ENCODE results near the gene C3orf52. TPM values are rescaled to one million over a fixed set of nuclear protein-coding genes. Genes with fewer than 3 reads are reported as not detected.

Gene C3orf52
- polyA plus RNA-seq, 1 donor from 2014 or later, result 0.21 TPM

- TF ChIP-seq CTCF (IDR thresholded peaks at IDR 0.05; ENCODE audit: poor library complexity, severe bottlenecking), result no peak
- TF ChIP-seq TAF1 (IDR thresholded peaks at IDR 0.05; ENCODE audit: low read depth), result no peak
Measured at GRCh38 chr3:112130638-112130993, 44.4 kb downstream of the C3orf52 start (continued).

GRCh38 chr3:112131111-112131510 is 44.9 kb downstream of the C3orf52 start:
- Histone ChIP-seq H3K4me2 (ENCODE audit: low read length) (no peak overlapping the region), H3K9me3 (ENCODE audit: low read length) (no peaks in the 10 kb centered on the region), H3K27ac (ENCODE audit: low read length) (no peak overlapping the region), H3F3A (ENCODE audit: insufficient read depth, low read length, poor library complexity, severe bottlenecking) (no peaks in the 10 kb centered on the region), H2AFZ (ENCODE audit: low read depth, low read length) (no peak overlapping the region), H3K9me2 (ENCODE audit: insufficient read depth, low read length) (no peaks in the 10 kb centered on the region), H3K4me3 (ENCODE audit: low read length) (no peak overlapping the region), H3K27me3 (ENCODE audit: insufficient read depth, low read depth, low read length) (no peaks in the 10 kb centered on the region), H3K79me2 (replicated peaks; ENCODE audit: insufficient read depth, low read length) (no peaks in the 10 kb centered on the region), H4K20me1 (ENCODE audit: insufficient read depth) (no peaks in the 10 kb centered on the region), H3K36me3 (ENCODE audit: insufficient read depth, low read length) (no peaks in the 10 kb centered on the region), H3K9ac (ENCODE audit: low read length) (no peak overlapping the region)
- TF ChIP-seq MXI1 (conservative IDR thresholded peaks at IDR 0.05; ENCODE audit: poor library complexity, severe bottlenecking) (no peak), TAF1 (IDR thresholded peaks at IDR 0.05; ENCODE audit: low read depth) (no peak), CTCF (IDR thresholded peaks at IDR 0.05; ENCODE audit: poor library complexity, severe bottlenecking) (no peak), EP300 (conservative IDR thresholded peaks at IDR 0.05; ENCODE audit: poor library complexity, severe bottlenecking) (no peak), REST (IDR thresholded peaks at IDR 0.05; ENCODE audit: borderline replicate concordance) (no peak)

GRCh38 chr3:112132088-112132487 is 45.9 kb downstream of the C3orf52 start:
- Histone ChIP-seq H4K20me1 (ENCODE audit: insufficient read depth) (no peaks in the 10 kb centered on the region), H3K9ac (ENCODE audit: low read length) (no peak overlapping the region), H3F3A (ENCODE audit: insufficient read depth, low read length, poor library complexity, severe bottlenecking) (no peaks in the 10 kb centered on the region), H3K79me2 (replicated peaks; ENCODE audit: insufficient read depth, low read length) (no peaks in the 10 kb centered on the region), H3K27ac (ENCODE audit: low read length) (no peak overlapping the region), H3K4me3 (ENCODE audit: low read length) (no peak overlapping the region), H3K4me2 (ENCODE audit: low read length) (no peak overlapping the region), H3K9me3 (ENCODE audit: low read length) (no peaks in the 10 kb centered on the region), H3K9me2 (ENCODE audit: insufficient read depth, low read length) (no peaks in the 10 kb centered on the region), H3K27me3 (ENCODE audit: insufficient read depth, low read depth, low read length) (no peaks in the 10 kb centered on the region), H2AFZ (ENCODE audit: low read depth, low read length) (no peak overlapping the region), H3K36me3 (ENCODE audit: insufficient read depth, low read length) (no peaks in the 10 kb centered on the region)
- no peak for TF ChIP-seq MXI1 (conservative IDR thresholded peaks at IDR 0.05; ENCODE audit: poor library complexity, severe bottlenecking)
- no peak for TF ChIP-seq TAF1 (IDR thresholded peaks at IDR 0.05; ENCODE audit: low read depth)
- TF ChIP-seq REST (IDR thresholded peaks at IDR 0.05; ENCODE audit: borderline replicate concordance), result no peak
- no peak for TF ChIP-seq POLR2AphosphoS5 (IDR thresholded peaks at IDR 0.05)
- TF ChIP-seq CTCF (IDR thresholded peaks at IDR 0.05; ENCODE audit: poor library complexity, severe bottlenecking), result no peak
- no peak for TF ChIP-seq SMC3 (conservative IDR thresholded peaks at IDR 0.05; ENCODE audit: poor library complexity)
- no peak for TF ChIP-seq RAD21 (conservative IDR thresholded peaks at IDR 0.05)
- TF ChIP-seq EZH2 (IDR thresholded peaks at IDR 0.05; ENCODE audit: borderline replicate concordance, insufficient read depth, low read length, poor library complexity, severe bottlenecking), result no peak
- TF ChIP-seq EP300 (conservative IDR thresholded peaks at IDR 0.05; ENCODE audit: poor library complexity, severe bottlenecking), result no peak
